ENCODE data around the gene SPO11. TPM values are rescaled to one million over a fixed set of nuclear protein-coding genes. Genes with fewer than 3 reads are reported as not detected.

The SPO11 gene
- total RNA-seq, 1 donor from 2014 or later: not detected

DNA sequence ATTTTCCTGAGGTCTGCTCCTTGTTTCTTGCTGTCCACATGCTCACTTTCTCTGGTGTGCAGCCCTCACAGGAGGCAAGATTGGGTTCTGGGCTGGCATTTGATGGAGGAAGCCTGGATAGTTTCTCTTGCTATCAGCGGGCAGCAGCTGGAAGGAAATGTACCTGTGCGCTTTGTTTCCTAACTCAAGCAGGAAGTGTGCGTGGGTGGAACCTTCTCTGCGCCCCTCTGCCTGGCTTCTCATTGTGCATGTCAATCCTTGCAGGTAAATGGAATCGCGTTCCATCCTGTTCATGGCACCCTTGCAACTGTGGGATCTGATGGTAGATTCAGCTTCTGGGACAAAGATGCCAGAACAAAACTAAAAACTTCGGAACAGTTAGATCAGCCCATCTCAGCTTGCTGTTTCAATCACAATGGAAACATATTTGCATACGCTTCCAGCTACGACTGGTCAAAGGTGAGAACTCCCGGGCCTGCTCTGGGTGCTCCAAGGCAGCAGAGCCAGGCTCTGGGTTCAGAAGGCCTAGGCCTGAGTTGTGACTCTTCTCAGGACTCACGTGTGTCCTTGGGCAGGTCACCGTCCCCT is 44.8 kb downstream of the SPO11 start:
- Mint-ChIP-seq H3K9me3 (no peaks in the 10 kb centered on the region), H3K27ac (no peak overlapping the region), H3K4me1 (no peaks in the 10 kb centered on the region)

DNA sequence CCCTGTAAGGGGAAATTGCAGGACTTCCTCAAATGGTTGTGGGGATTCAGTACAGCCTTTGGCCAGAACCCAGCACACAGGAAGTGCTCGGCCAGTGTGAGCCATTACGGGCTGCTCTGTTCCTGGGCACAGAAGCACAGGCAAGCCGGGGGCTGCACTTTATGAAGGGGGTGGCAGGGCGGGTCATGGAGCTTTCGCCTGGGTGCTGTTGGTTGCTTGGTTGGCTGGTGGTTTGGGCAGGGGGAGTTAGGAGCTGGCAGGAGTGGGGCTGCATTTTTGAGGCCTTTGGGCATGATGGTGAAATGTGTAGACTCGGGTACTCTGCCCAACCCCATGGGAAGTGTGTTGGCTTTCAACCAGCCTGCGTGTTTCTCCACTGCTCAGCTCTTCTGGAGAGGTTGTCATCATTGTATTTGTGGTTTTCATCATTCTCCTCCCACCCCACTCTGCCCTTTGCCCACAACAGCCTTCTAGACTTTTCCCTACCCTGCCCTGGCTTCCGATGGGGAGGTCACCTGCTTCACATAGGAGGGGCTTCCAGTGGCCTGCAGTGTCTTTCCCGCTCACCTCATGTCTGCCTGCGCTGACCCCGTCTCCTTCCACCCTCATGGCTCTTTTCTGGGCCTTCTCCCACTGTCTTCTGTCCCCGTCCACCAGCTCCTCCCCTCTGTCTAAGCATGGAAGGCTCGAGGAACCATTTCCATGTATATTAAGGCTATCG is 45.5 kb downstream of the SPO11 start:
- Mint-ChIP-seq H3K27ac (no peak overlapping the region), H3K36me3 (peaks cover 55% of the 10 kb centered on the region), H3K9me3 (no peaks in the 10 kb centered on the region)

More for the DNA sequence above, 44.8 kb downstream of the SPO11 start:
- DNase-seq (ENCODE audit: low spot score in 2 of 2, unreplicated experiment in 2 of 2): no peak
- peaks cover 58% of the 10 kb centered on the region for H3K36me3 Mint-ChIP-seq
- no peaks in the 10 kb centered on the region for H3K27me3 Mint-ChIP-seq (ENCODE audit: low read depth)
- TF ChIP-seq, protein P1, sequence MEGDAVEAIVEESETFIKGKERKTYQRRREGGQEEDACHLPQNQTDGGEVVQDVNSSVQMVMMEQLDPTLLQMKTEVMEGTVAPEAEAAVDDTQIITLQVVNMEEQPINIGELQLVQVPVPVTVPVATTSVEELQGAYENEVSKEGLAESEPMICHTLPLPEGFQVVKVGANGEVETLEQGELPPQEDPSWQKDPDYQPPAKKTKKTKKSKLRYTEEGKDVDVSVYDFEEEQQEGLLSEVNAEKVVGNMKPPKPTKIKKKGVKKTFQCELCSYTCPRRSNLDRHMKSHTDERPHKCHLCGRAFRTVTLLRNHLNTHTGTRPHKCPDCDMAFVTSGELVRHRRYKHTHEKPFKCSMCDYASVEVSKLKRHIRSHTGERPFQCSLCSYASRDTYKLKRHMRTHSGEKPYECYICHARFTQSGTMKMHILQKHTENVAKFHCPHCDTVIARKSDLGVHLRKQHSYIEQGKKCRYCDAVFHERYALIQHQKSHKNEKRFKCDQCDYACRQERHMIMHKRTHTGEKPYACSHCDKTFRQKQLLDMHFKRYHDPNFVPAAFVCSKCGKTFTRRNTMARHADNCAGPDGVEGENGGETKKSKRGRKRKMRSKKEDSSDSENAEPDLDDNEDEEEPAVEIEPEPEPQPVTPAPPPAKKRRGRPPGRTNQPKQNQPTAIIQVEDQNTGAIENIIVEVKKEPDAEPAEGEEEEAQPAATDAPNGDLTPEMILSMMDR (IDR thresholded peaks at IDR 0.05; ENCODE audit: unreplicated experiment): no peak
- no peak overlapping the region for H3K4me3 Mint-ChIP-seq

DNA sequence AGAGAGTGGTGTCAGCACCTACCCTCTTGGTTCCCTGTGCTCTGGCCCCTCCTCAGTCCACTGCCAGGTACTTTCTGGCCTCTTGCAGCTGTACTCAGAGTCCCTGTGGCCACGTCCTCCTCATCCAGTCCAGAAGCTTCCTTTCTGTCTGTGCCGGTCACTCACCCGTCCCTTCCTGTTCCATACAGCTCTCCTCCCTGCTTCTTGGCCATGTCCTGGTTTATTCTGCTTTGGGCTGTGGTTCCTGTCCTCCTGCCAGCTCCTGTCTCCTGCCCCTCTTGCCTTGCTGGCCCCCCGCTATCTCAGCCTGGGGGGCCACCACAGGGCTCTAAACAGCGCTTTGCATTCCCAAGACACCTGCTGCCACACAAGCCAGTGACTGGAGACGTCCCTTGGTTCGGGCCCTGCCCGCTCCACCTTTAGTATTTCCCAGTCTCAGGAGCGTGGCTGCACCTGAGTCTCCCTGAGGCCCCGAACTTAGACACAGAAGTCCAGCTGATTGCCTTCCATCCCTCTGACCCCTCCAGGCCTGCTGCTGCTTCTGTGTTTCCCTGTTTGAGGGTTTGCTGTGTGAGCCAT is 46.1 kb downstream of the SPO11 start:
- H3K4me1 Mint-ChIP-seq: no peaks in the 10 kb centered on the region
- peaks cover 50% of the 10 kb centered on the region for H3K36me3 Mint-ChIP-seq
- no peaks in the 10 kb centered on the region for H3K9me3 Mint-ChIP-seq
- no peaks in the 10 kb centered on the region for H3K27me3 Mint-ChIP-seq (ENCODE audit: low read depth)
- H3K27ac Mint-ChIP-seq: no peak overlapping the region
- DNase-seq (ENCODE audit: low spot score in 2 of 2, unreplicated experiment in 2 of 2): no peak
- TF ChIP-seq, protein P1 (IDR thresholded peaks at IDR 0.05; ENCODE audit: unreplicated experiment): no peak
- H3K4me3 Mint-ChIP-seq: no peak overlapping the region

More for the DNA sequence above, 45.5 kb downstream of the SPO11 start:
- TF ChIP-seq, protein P1 (IDR thresholded peaks at IDR 0.05; ENCODE audit: unreplicated experiment): no peak
- DNase-seq (ENCODE audit: low spot score in 2 of 2, unreplicated experiment in 2 of 2): no peak
- Mint-ChIP-seq H3K4me3 (no peak overlapping the region), H3K27me3 (ENCODE audit: low read depth) (no peaks in the 10 kb centered on the region), H3K4me1 (no peaks in the 10 kb centered on the region)

DNA sequence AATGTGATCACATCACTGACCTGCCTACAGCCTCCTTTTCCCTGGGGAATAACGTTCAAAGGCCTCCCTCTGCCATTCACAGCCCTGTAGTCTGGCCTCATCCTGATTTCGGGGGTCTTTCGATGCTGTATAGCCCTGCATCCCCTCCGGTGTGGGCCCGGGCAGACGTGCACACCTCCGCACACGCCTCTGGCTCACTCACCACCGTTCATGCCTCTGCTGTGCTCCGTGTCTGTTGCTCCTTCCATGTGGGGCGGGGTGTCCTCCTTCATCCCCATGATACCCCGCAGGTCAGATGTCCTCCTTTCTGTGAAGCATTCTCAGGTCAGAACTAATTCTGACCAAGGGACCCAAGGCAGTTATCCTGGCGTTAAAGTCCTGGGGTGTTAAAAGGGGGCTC is 47.7 kb downstream of the SPO11 start:
- DNase-seq (ENCODE audit: low spot score in 2 of 2, unreplicated experiment in 2 of 2): no peak
- H3K4me3 Mint-ChIP-seq: no peak overlapping the region
- TF ChIP-seq, protein P1 (IDR thresholded peaks at IDR 0.05; ENCODE audit: unreplicated experiment): no peak
- no peak overlapping the region for H3K27ac Mint-ChIP-seq
- peaks cover 47% of the 10 kb centered on the region for H3K36me3 Mint-ChIP-seq
- H3K4me1 Mint-ChIP-seq: no peaks in the 10 kb centered on the region
- H3K27me3 Mint-ChIP-seq (ENCODE audit: low read depth): no peaks in the 10 kb centered on the region
- no peaks in the 10 kb centered on the region for H3K9me3 Mint-ChIP-seq

DNA sequence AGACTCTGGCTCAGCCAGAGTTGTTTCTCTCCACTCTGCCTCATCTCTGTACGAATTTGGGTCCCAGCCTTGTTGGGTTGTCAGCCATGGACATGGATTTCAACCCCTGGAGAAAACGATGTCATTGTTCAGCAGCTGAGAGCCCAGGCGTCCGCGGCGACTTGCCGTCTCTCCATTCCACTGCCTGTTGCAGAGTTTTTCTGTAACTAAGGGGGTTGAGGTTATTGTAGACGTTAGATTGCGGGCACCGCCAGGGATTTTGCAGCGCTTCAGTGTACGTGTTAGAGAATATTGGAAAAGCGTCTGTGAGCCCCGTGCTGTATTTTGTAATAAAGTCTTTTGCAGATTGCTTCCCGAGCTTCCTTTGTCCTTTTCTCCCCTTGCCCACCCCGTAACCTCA is 48.5 kb downstream of the SPO11 start:
- H3K4me1 Mint-ChIP-seq: no peaks in the 10 kb centered on the region
- H3K36me3 Mint-ChIP-seq: peaks cover 47% of the 10 kb centered on the region
- no peak overlapping the region for H3K27ac Mint-ChIP-seq
- DNase-seq (ENCODE audit: low spot score in 2 of 2, unreplicated experiment in 2 of 2): no peak
- no peaks in the 10 kb centered on the region for H3K9me3 Mint-ChIP-seq
- H3K27me3 Mint-ChIP-seq (ENCODE audit: low read depth): no peaks in the 10 kb centered on the region
- TF ChIP-seq, protein P1 (IDR thresholded peaks at IDR 0.05; ENCODE audit: unreplicated experiment): no peak
- no peak overlapping the region for H3K4me3 Mint-ChIP-seq

All from mesothelial cell of epicardium (in vitro differentiated cells).